Muscle of leg (tissue), 11 donors: Measurements from ENCODE around the gene RABEP1. TPM values are rescaled to one million over a fixed set of nuclear protein-coding genes. Genes with fewer than 3 reads are reported as not detected.

ENCODE experiments used
- DNase-seq: peaks from one replicate; pipeline ENCODE4 v3.0.0; 2013
- H3K27ac ChIP-seq: one replicate; pipeline ENCODE4 v1.5.1; 2013; ENCODE audit warnings: mild to moderate bottlenecking, low read length, control low read depth
- H3K27me3 ChIP-seq: one replicate; pipeline ENCODE4 v1.6.1; 2013; ENCODE audit warnings: low read length; ENCODE audit not compliant: control insufficient read depth, insufficient read depth
- H3K36me3 ChIP-seq: one replicate; pipeline ENCODE4 v1.6.1; 2013; ENCODE audit warnings: low read length; ENCODE audit not compliant: control insufficient read depth, insufficient read depth
- H3K4me1 ChIP-seq: one replicate; pipeline ENCODE4 v1.6.1; 2013; ENCODE audit warnings: low read length; ENCODE audit not compliant: control insufficient read depth, insufficient read depth
- H3K4me3 ChIP-seq: one replicate; pipeline ENCODE4 v1.5.1; 2013; ENCODE audit warnings: low read length, control low read depth
- H3K9me3 ChIP-seq: replicated peaks from 2 replicates; pipeline ENCODE4 v1.6.1; 2013; ENCODE audit warnings: low read depth, low read length; ENCODE audit not compliant: control insufficient read depth
- WGBS: methylation state at CpG from one replicate; pipeline ENCODE4 v1.1.5; 2013; ENCODE audit warnings: missing lambda C conversion rate; ENCODE audit not compliant: insufficient coverage; 5-methylcytosine and 5-hydroxymethylcytosine counted together
- polyA plus RNA-seq, 8 donors: library from polyadenylated mRNA; unstranded; fragments of 120-200 nt; gene quantifications; one replicate each; pipeline versions ENCODE4 v1.2.1 to v1.2.3, GENCODE V29; 2013; ENCODE audit warnings: inconsistent platforms in 1 of 8, low replicate concordance in 1 of 8; ENCODE audit not compliant: insufficient read length in 8 of 8, insufficient read depth in 1 of 8
- total RNA-seq: library from RNA; stranded (reverse); fragments of 120-200 nt; gene quantifications from one replicate; pipeline ENCODE4 v1.2.4, GENCODE V29; 2013

Gene RABEP1
- total and polyA plus RNA-seq, 9 donors, result 38.2 to 55.6 (median 51.6) TPM

DNA sequence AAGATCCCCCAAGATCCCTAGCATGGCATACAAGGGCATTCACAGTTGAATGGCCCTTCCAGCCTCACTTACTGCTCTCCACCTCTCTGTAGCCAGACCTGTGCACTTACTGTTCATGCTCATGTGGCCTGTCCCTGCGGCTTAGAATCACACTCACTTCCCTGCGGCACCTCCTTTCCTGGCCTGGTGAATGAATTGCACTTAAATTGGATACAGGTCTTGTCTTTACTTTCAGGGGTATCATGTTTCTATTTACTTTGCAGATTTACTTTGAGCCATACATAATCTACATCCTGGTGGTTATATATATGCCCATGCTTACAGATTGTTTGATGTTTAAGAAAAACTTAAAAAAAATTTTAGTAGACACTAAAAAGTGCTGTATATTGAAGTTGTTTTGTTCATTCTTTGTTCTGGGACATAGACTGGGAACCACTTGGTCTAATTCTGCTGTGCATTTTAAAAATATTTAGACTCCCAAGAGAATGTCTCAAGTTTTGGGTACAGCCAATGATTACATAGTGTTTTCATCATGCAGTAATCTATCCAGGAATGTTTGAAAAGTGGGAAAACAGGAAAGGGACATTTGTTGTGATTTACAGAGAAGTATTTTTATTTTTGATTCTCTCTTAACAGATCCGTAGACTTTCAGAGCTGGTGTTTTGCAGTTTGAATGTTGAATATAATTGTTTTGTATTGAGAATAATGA, 73.5 kb downstream of the RABEP1 start:
- H3K27ac ChIP-seq, result peak overlapping the region; percentile 38
- H3K4me1 ChIP-seq, result no peaks in the 10 kb centered on the region
- no peaks in the 10 kb centered on the region for H3K27me3 ChIP-seq
- peak; percentile 75 for DNase-seq
- 50% methylated on average over 2 of the region's 3 CpGs for WGBS
- H3K36me3 ChIP-seq, result peaks cover 39% of the 10 kb centered on the region
- no peak overlapping the region for H3K4me3 ChIP-seq
- no peaks in the 10 kb centered on the region for H3K9me3 ChIP-seq

- Histone ChIP-seq H3K4me1 (no peaks in the 10 kb centered on the region), H3K4me3 (no peak overlapping the region), H3K36me3 (peaks cover 37% of the 10 kb centered on the region), H3K27ac (no peak overlapping the region), H3K9me3 (no peaks in the 10 kb centered on the region), H3K27me3 (no peaks in the 10 kb centered on the region)
- DNase-seq, result no peak
- WGBS, result 69% methylated on average over 9 of the region's 9 CpGs
These were observed 79.3 kb downstream of the RABEP1 start for GRCh38 chr17:5361426-5361825.

GRCh38 chr17:5362162-5362811, 80.2 kb downstream of the RABEP1 start:
- WGBS, result 54% methylated on average over 3 of the region's 7 CpGs
- H3K27me3 ChIP-seq, result no peaks in the 10 kb centered on the region
- no peaks in the 10 kb centered on the region for H3K4me1 ChIP-seq
- H3K36me3 ChIP-seq, result peaks cover 36% of the 10 kb centered on the region
- DNase-seq, result no peak
- H3K27ac ChIP-seq, result no peak overlapping the region
- no peaks in the 10 kb centered on the region for H3K9me3 ChIP-seq
- no peak overlapping the region for H3K4me3 ChIP-seq

DNA sequence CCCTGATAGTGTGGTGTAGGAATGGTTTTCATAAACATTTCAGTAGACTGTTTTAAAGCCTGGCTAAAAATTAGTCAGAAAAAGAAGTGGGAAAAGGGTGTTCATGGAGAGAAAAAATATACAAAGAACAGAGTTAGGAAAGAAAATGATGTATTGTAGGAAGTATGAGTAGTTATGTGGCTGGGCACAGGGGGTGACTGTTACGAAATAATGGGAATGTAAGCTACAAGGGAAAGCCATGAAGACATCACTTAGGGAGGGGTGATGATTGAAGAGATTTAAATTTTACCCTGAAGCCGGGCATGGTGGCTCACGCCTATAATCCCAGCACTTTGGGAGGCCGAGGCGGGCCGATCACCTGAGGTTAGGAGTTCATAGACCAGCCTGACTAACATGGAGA, 82.1 kb downstream of the RABEP1 start:
- Histone ChIP-seq H3K4me3 (no peak overlapping the region), H3K27me3 (no peaks in the 10 kb centered on the region), H3K36me3 (peaks cover 25% of the 10 kb centered on the region), H3K9me3 (no peaks in the 10 kb centered on the region), H3K27ac (no peak overlapping the region), H3K4me1 (peaks cover 7% of the 10 kb centered on the region)
- DNase-seq, result no peak
- WGBS, result 93% methylated on average over 3 of the region's 6 CpGs

GRCh38 chr17:5364696-5365095, 82.6 kb downstream of the RABEP1 start:
- H3K36me3 ChIP-seq, result peaks cover 29% of the 10 kb centered on the region
- no peaks in the 10 kb centered on the region for H3K27me3 ChIP-seq
- H3K4me1 ChIP-seq, result peaks cover 7% of the 10 kb centered on the region
- H3K9me3 ChIP-seq, result no peaks in the 10 kb centered on the region
- H3K4me3 ChIP-seq, result no peak overlapping the region
- no peak overlapping the region for H3K27ac ChIP-seq
- no peak for DNase-seq

DNA sequence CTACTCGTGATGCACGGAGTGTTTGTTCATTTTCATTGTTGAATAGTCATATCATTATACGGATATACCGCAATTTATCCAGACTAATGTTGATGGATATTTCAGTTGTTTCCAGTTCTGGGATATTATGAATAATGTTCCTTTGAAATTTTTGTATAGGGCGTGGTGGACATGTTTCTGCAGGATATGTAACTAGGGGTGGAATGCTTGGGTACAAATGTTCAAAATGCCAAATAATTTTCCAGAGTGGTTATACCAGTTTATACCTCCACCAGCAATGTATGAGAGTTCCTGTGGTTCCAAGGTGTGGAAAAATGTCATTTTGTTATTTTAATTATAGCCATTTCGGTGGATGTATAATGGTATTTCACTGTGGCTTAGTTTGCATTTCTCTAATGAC, 83.7 kb downstream of the RABEP1 start:
- H3K9me3 ChIP-seq, result no peaks in the 10 kb centered on the region
- DNase-seq, result no peak
- peaks cover 26% of the 10 kb centered on the region for H3K36me3 ChIP-seq
- H3K4me1 ChIP-seq, result peaks cover 7% of the 10 kb centered on the region
- H3K27me3 ChIP-seq, result no peaks in the 10 kb centered on the region
- H3K4me3 ChIP-seq, result no peak overlapping the region
- 100% methylated on average over 2 of the region's 6 CpGs for WGBS
- no peak overlapping the region for H3K27ac ChIP-seq

DNA sequence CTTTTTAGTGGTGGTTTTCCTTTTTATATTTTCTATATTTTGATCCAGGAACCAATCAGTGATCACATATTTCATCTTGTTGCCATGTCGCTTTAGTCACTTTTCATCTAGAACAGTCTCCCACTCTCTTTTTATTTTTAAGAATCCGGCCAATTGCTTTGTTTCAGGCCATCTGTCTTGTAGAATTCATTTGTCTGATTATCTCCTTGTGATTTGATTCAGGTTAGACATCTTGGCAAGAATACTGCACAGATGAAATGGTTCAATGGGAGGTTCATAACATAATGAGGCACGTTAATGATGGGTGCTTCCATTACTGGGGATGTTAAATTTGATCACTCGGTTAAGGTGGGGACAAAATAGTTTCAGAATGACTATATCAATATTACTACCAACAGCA, 88.3 kb downstream of the RABEP1 start:
- no CpG with 5 or more reads among the region's 4 CpGs for WGBS
- Histone ChIP-seq H3K36me3 (peaks cover 40% of the 10 kb centered on the region), H3K27me3 (no peaks in the 10 kb centered on the region)

GRCh38 chr17:5373112-5373511, 91.0 kb downstream of the RABEP1 start:
- no peak overlapping the region for H3K27ac ChIP-seq

More for the DNA sequence above, 88.3 kb downstream of the RABEP1 start:
- peaks cover 7% of the 10 kb centered on the region for H3K4me1 ChIP-seq
- H3K27ac ChIP-seq, result no peak overlapping the region
- DNase-seq, result no peak
- H3K4me3 ChIP-seq, result no peak overlapping the region
- no peaks in the 10 kb centered on the region for H3K9me3 ChIP-seq

GRCh38 chr17:5378566-5379207, 96.6 kb downstream of the RABEP1 start:
- Histone ChIP-seq H3K36me3 (peaks cover 75% of the 10 kb centered on the region), H3K4me3 (no peak overlapping the region), H3K9me3 (no peaks in the 10 kb centered on the region), H3K27ac (no peak overlapping the region), H3K4me1 (no peaks in the 10 kb centered on the region), H3K27me3 (no peaks in the 10 kb centered on the region)
- 93% methylated on average over 3 of the region's 3 CpGs for WGBS
- DNase-seq, result no peak

More at GRCh38 chr17:5373112-5373511, 91.0 kb downstream of the RABEP1 start:
- DNase-seq, result no peak
- no peak overlapping the region for H3K4me3 ChIP-seq
- no peaks in the 10 kb centered on the region for H3K27me3 ChIP-seq
- peaks cover 54% of the 10 kb centered on the region for H3K36me3 ChIP-seq
- H3K9me3 ChIP-seq, result no peaks in the 10 kb centered on the region
- no CpG with 5 or more reads among the region's 6 CpGs for WGBS
- peaks cover 4% of the 10 kb centered on the region for H3K4me1 ChIP-seq

- Histone ChIP-seq H3K36me3 (peaks cover 75% of the 10 kb centered on the region), H3K27me3 (no peaks in the 10 kb centered on the region), H3K9me3 (no peaks in the 10 kb centered on the region), H3K4me3 (no peak overlapping the region), H3K4me1 (no peaks in the 10 kb centered on the region), H3K27ac (no peak overlapping the region)
- DNase-seq, result no peak
- 87% methylated on average over 10 of the region's 11 CpGs for WGBS
These were observed 97.4 kb downstream of the RABEP1 start for GRCh38 chr17:5379351-5380107.
